Activated CD8-positive, alpha-beta memory T cell treated with anti-CD3 and anti-CD28 coated beads, Interleukin-2, amount 50 U/mL, for 1 hour (primary cell): ENCODE results near the gene STX18.

Experiments
- DNase-seq: peaks from one replicate; pipeline ENCODE4 v3.0.0-alpha.2; 2020; ENCODE audit errors: extremely low read depth

STX18 gene

GRCh38 chr4:4419896-4420295 lies 122.0 kb downstream of the STX18 start:
- no peak for DNase-seq

- DNase-seq = no peak
Measured at GRCh38 chr4:4418676-4419390, 123.0 kb downstream of the STX18 start.

GRCh38 chr4:4417886-4418285 lies 124.0 kb downstream of the STX18 start:
- no peak for DNase-seq

GRCh38 chr4:4416981-4417380 lies 124.9 kb downstream of the STX18 start:
- no peak for DNase-seq

GRCh38 chr4:4415806-4416805 lies 125.7 kb downstream of the STX18 start:
- no peak for DNase-seq

GRCh38 chr4:4415107-4415805 lies 126.6 kb downstream of the STX18 start:
- no peak for DNase-seq

GRCh38 chr4:4413806-4414205 lies 128.0 kb downstream of the STX18 start:
- no peak for DNase-seq

- no peak for DNase-seq
Measured at GRCh38 chr4:4413373-4413725, 128.5 kb downstream of the STX18 start.

GRCh38 chr4:4412641-4413372 lies 129.0 kb downstream of the STX18 start:
- DNase-seq = no peak

- DNase-seq = no peak
Measured at GRCh38 chr4:4411906-4412305, 129.9 kb downstream of the STX18 start.

GRCh38 chr4:4410271-4410670 lies 131.6 kb downstream of the STX18 start:
- DNase-seq = no peak

GRCh38 chr4:4409416-4410115 lies 132.3 kb downstream of the STX18 start:
- DNase-seq = no peak

- no peak for DNase-seq
Measured at GRCh38 chr4:4408576-4409335, 133.1 kb downstream of the STX18 start.

GRCh38 chr4:4408132-4408523 lies 133.7 kb downstream of the STX18 start:
- DNase-seq = no peak

GRCh38 chr4:4407299-4408131 lies 134.3 kb downstream of the STX18 start:
- DNase-seq = no peak

- DNase-seq = no peak
Measured at GRCh38 chr4:4406455-4407298, 135.2 kb downstream of the STX18 start.

- no peak for DNase-seq
Measured at GRCh38 chr4:4405358-4405962, 136.4 kb downstream of the STX18 start.

- DNase-seq = no peak
Measured at GRCh38 chr4:4402966-4403365, 138.9 kb downstream of the STX18 start.
